Parathyroid adenoma (tissue), 2 donors: ENCODE data around the gene ZSWIM8.

Source experiments
- H2AFZ ChIP-seq: fragments of 300-600 bp; sonication (generic); one replicate; pipeline ENCODE4 v1.7.0; 2017; ENCODE audit warnings: antibody characterized with exemption, mild to moderate bottlenecking
- H3K27ac ChIP-seq: fragments of 300-600 bp; sonication (generic); one replicate; pipeline ENCODE4 v1.7.0; 2017
- H3K27me3 ChIP-seq: fragments of 300-600 bp; sonication (generic); one replicate; pipeline ENCODE4 v1.7.0; 2017; ENCODE audit warnings: low read length; ENCODE audit not compliant: control insufficient read depth, insufficient read depth
- H3K36me3 ChIP-seq: fragments of 300-600 bp; sonication (generic); one replicate; pipeline ENCODE4 v1.7.0; 2017; ENCODE audit warnings: low read length; ENCODE audit not compliant: control insufficient read depth, insufficient read depth
- H3K4me1 ChIP-seq: fragments of 300-600 bp; sonication (generic); one replicate; pipeline ENCODE4 v1.7.0; 2017; ENCODE audit warnings: control low read depth
- H3K4me2 ChIP-seq: fragments of 300-600 bp; sonication (generic); one replicate; pipeline ENCODE4 v1.7.0; 2017; ENCODE audit warnings: low read length
- H3K4me3 ChIP-seq: fragments of 300-600 bp; sonication (generic); one replicate; pipeline ENCODE4 v1.7.0; 2017; ENCODE audit warnings: low read depth, low read length
- H3K79me2 ChIP-seq: fragments of 300-600 bp; sonication (generic); one replicate; pipeline ENCODE4 v1.7.0; 2017; ENCODE audit warnings: control low read depth
- H3K9ac ChIP-seq: fragments of 300-600 bp; sonication (generic); one replicate; pipeline ENCODE4 v1.7.0; 2017; ENCODE audit warnings: mild to moderate bottlenecking
- H3K9me3 ChIP-seq: fragments of 300-600 bp; sonication (generic); one replicate; pipeline ENCODE4 v1.7.0; 2017; ENCODE audit warnings: low read length; ENCODE audit not compliant: control insufficient read depth
- CTCF ChIP-seq: fragments of 300-600 bp; sonication (generic); IDR thresholded peaks from one replicate; pipeline ENCODE4 v1.7.0; 2017; ENCODE audit warnings: antibody characterized with exemption, mild to moderate bottlenecking
- donor health status: primary hyperparathyroidism.

ZSWIM8 gene

DNA sequence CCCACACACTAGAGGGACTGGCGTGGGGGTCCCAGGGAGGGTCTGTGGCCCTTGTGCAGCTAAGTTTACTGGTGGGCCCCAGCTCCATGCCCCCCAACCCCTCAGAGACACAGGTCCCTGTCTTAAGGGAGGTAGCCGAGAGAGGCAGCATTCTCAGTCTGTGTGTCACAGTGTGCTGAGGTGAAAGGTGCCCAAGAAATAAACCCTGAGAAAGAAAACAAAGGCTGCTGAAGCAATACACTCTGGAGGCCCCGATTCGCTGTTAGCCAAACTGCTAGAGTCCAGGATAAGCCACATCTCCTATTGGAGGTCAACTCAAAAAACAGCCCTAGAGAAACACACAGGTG lies 54.6 kb downstream of the ZSWIM8 start:
- no peaks in the 10 kb centered on the region for H3K27me3 ChIP-seq
- no peaks in the 10 kb centered on the region for H3K4me1 ChIP-seq
- H3K4me3 ChIP-seq, result no peak overlapping the region
- H3K9ac ChIP-seq, result no peak overlapping the region
- no peak overlapping the region for H2AFZ ChIP-seq
- H3K36me3 ChIP-seq, result no peaks in the 10 kb centered on the region
- no peak overlapping the region for H3K27ac ChIP-seq
- H3K9me3 ChIP-seq, result no peaks in the 10 kb centered on the region
- TF ChIP-seq CTCF, result no peak
- no peak overlapping the region for H3K4me2 ChIP-seq
- no peaks in the 10 kb centered on the region for H3K79me2 ChIP-seq

DNA sequence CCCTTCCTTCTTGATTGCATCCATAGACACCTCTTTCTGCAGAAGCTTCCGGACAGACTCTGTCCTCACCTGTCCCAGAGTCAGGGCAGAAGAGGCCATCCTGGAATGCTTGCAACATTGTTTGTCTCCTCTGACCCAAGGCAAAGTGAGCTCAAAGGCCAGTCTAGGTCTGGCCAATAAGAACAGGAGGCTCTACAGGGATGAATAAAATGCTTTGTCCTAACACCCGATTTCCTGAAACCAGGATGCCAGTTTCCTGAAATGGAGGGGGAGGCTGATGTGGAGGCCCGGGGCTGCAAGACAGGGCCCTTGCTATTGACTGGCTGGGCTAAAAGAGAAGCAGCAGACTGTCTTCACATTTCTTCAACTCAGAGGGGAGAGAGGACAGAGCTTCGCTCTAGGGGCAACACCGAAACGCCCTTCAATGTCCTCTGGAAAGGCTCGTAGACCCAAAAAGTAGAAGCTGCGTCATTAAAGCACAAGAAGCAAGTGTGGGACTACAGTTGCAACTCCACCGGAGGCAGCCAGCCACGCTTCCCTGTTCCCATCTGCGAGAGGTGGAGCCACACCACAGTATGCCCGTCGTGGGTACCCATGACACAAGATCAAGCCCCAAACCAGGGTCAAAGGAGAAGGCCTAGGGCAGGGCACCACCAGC lies 55.1 kb downstream of the ZSWIM8 start:
- Histone ChIP-seq H3K9ac (no peak overlapping the region), H3K79me2 (no peaks in the 10 kb centered on the region), H3K27ac (no peak overlapping the region), H3K4me1 (no peaks in the 10 kb centered on the region), H3K36me3 (no peaks in the 10 kb centered on the region), H2AFZ (no peak overlapping the region), H3K27me3 (no peaks in the 10 kb centered on the region), H3K9me3 (no peaks in the 10 kb centered on the region), H3K4me3 (no peak overlapping the region), H3K4me2 (no peak overlapping the region)
- no peak for TF ChIP-seq CTCF

GRCh38 chr10:73841061-73841421 lies 55.6 kb downstream of the ZSWIM8 start:
- Histone ChIP-seq H3K27ac (no peak overlapping the region), H3K27me3 (no peaks in the 10 kb centered on the region), H3K9ac (no peak overlapping the region), H3K4me3 (no peak overlapping the region), H3K4me2 (no peak overlapping the region), H3K4me1 (no peaks in the 10 kb centered on the region), H3K79me2 (no peaks in the 10 kb centered on the region), H2AFZ (no peak overlapping the region), H3K9me3 (no peaks in the 10 kb centered on the region), H3K36me3 (no peaks in the 10 kb centered on the region)
- no peak for TF ChIP-seq CTCF

GRCh38 chr10:73841526-73842285 lies 56.3 kb downstream of the ZSWIM8 start:
- no peaks in the 10 kb centered on the region for H3K4me1 ChIP-seq
- no peak overlapping the region for H3K27ac ChIP-seq
- no peaks in the 10 kb centered on the region for H3K27me3 ChIP-seq
- H3K9me3 ChIP-seq, result no peaks in the 10 kb centered on the region
- H3K79me2 ChIP-seq, result no peaks in the 10 kb centered on the region
- TF ChIP-seq CTCF, result no peak
- no peak overlapping the region for H3K4me3 ChIP-seq
- no peak overlapping the region for H2AFZ ChIP-seq
- no peak overlapping the region for H3K4me2 ChIP-seq
- H3K9ac ChIP-seq, result no peak overlapping the region
- no peaks in the 10 kb centered on the region for H3K36me3 ChIP-seq

DNA sequence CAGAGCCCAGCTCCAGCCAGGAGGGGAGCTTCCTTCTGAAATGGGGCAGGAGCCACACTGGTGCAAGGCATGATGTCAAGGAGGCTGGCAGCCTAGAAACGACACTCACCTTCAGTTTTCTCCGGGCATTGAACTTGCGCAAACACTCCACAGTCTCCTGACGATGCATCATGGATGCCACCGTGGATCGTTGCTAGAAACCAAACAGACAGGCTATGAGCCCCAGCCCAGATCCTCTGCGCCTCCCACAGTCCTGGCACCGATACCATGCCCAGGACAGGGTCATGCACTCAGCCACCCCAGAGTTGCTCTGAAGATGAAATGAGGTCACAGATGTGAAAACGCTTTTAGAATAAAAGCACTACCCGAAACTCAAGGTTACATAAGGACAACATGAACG lies 56.9 kb downstream of the ZSWIM8 start:
- no peaks in the 10 kb centered on the region for H3K4me1 ChIP-seq
- H3K36me3 ChIP-seq, result no peaks in the 10 kb centered on the region
- H3K4me3 ChIP-seq, result no peak overlapping the region
- peaks cover 5% of the 10 kb centered on the region for H3K79me2 ChIP-seq
- TF ChIP-seq CTCF, result no peak
- H3K9me3 ChIP-seq, result no peaks in the 10 kb centered on the region
- H2AFZ ChIP-seq, result no peak overlapping the region
- H3K4me2 ChIP-seq, result no peak overlapping the region
- no peaks in the 10 kb centered on the region for H3K27me3 ChIP-seq
- no peak overlapping the region for H3K27ac ChIP-seq
- no peak overlapping the region for H3K9ac ChIP-seq
